Measurements from ENCODE around the gene MTHFD2.

- TF ChIP-seq, protein P1, sequence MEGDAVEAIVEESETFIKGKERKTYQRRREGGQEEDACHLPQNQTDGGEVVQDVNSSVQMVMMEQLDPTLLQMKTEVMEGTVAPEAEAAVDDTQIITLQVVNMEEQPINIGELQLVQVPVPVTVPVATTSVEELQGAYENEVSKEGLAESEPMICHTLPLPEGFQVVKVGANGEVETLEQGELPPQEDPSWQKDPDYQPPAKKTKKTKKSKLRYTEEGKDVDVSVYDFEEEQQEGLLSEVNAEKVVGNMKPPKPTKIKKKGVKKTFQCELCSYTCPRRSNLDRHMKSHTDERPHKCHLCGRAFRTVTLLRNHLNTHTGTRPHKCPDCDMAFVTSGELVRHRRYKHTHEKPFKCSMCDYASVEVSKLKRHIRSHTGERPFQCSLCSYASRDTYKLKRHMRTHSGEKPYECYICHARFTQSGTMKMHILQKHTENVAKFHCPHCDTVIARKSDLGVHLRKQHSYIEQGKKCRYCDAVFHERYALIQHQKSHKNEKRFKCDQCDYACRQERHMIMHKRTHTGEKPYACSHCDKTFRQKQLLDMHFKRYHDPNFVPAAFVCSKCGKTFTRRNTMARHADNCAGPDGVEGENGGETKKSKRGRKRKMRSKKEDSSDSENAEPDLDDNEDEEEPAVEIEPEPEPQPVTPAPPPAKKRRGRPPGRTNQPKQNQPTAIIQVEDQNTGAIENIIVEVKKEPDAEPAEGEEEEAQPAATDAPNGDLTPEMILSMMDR (IDR thresholded peaks at IDR 0.05; ENCODE audit: low read length): no peak
- TF ChIP-seq EZH2 (IDR thresholded peaks at IDR 0.05; ENCODE audit: borderline replicate concordance, low read length): no peak
Observed at GRCh38 chr2:74264281-74264680, 65.9 kb downstream of the MTHFD2 start.
